Measurements from ENCODE around the gene PHLDB2.

Gene PHLDB2

GRCh38 chr3:112013784-112014143 is 154.7 kb downstream of the PHLDB2 start:
- H3K4me3 ChIP-seq (ENCODE audit: low read depth, low read length) = no peak overlapping the region
- DNase-seq (ENCODE audit: low read depth) = no peak
- TF ChIP-seq, protein P1, sequence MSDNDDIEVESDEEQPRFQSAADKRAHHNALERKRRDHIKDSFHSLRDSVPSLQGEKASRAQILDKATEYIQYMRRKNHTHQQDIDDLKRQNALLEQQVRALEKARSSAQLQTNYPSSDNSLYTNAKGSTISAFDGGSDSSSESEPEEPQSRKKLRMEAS (IDR thresholded peaks at IDR 0.05; ENCODE audit: low read depth, low read length) = no peak
- TF ChIP-seq MYC (IDR thresholded peaks at IDR 0.05; ENCODE audit: low read depth, low read length) (no peak), POLR2A (IDR thresholded peaks at IDR 0.05; ENCODE audit: extremely low read depth, insufficient read length) (no peak)
- TF ChIP-seq, protein P2, sequence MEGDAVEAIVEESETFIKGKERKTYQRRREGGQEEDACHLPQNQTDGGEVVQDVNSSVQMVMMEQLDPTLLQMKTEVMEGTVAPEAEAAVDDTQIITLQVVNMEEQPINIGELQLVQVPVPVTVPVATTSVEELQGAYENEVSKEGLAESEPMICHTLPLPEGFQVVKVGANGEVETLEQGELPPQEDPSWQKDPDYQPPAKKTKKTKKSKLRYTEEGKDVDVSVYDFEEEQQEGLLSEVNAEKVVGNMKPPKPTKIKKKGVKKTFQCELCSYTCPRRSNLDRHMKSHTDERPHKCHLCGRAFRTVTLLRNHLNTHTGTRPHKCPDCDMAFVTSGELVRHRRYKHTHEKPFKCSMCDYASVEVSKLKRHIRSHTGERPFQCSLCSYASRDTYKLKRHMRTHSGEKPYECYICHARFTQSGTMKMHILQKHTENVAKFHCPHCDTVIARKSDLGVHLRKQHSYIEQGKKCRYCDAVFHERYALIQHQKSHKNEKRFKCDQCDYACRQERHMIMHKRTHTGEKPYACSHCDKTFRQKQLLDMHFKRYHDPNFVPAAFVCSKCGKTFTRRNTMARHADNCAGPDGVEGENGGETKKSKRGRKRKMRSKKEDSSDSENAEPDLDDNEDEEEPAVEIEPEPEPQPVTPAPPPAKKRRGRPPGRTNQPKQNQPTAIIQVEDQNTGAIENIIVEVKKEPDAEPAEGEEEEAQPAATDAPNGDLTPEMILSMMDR (IDR thresholded peaks at IDR 0.05; ENCODE audit: low read depth, low read length) = no peak

GRCh38 chr3:112017091-112017490 is 158.0 kb downstream of the PHLDB2 start:
- H3K4me3 ChIP-seq (ENCODE audit: low read depth, low read length) = no peak overlapping the region
- peak; percentile 6 for DNase-seq (ENCODE audit: low read depth)
- TF ChIP-seq MYC (IDR thresholded peaks at IDR 0.05; ENCODE audit: low read depth, low read length) (no peak), POLR2A (IDR thresholded peaks at IDR 0.05; ENCODE audit: extremely low read depth, insufficient read length) (no peak)
- TF ChIP-seq, protein P2 (IDR thresholded peaks at IDR 0.05; ENCODE audit: low read depth, low read length) = no peak
- TF ChIP-seq, protein P1 (IDR thresholded peaks at IDR 0.05; ENCODE audit: low read depth, low read length) = no peak

GRCh38 chr3:112018712-112019111 is 159.6 kb downstream of the PHLDB2 start:
- H3K4me3 ChIP-seq (ENCODE audit: low read depth, low read length) = no peak overlapping the region
- TF ChIP-seq, protein P1 (IDR thresholded peaks at IDR 0.05; ENCODE audit: low read depth, low read length) = no peak
- TF ChIP-seq, protein P2 (IDR thresholded peaks at IDR 0.05; ENCODE audit: low read depth, low read length) = no peak
- no peak for TF ChIP-seq POLR2A (IDR thresholded peaks at IDR 0.05; ENCODE audit: extremely low read depth, insufficient read length)
- no peak for TF ChIP-seq MYC (IDR thresholded peaks at IDR 0.05; ENCODE audit: low read depth, low read length)
- no peak for DNase-seq (ENCODE audit: low read depth)

DNA sequence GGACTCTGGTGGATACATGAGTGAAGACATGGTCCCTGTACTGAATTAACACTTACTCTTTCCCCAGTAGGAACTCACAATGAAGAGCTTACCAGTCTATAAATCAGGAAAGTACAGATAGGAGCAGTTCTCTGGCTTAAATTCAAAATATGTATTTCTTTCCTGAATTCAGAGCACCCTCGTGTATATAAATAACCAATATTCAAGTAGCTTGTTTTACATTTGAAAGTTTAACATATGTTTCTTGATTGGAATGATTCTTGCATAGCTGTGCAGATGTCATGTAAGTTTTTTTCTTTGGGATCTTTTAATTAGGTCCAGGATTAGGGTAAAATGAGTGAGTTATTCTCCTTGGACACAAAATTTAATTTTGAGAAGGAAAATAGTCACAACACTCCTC is 160.7 kb downstream of the PHLDB2 start:
- DNase-seq (ENCODE audit: low read depth) = no peak
- H3K4me3 ChIP-seq (ENCODE audit: low read depth, low read length) = no peak overlapping the region
- TF ChIP-seq, protein P1 (IDR thresholded peaks at IDR 0.05; ENCODE audit: low read depth, low read length) = no peak
- TF ChIP-seq, protein P2 (IDR thresholded peaks at IDR 0.05; ENCODE audit: low read depth, low read length) = no peak
- TF ChIP-seq MYC (IDR thresholded peaks at IDR 0.05; ENCODE audit: low read depth, low read length) (no peak), POLR2A (IDR thresholded peaks at IDR 0.05; ENCODE audit: extremely low read depth, insufficient read length) (no peak)

- TF ChIP-seq MYC (IDR thresholded peaks at IDR 0.05; ENCODE audit: low read depth, low read length) = no peak
- DNase-seq (ENCODE audit: low read depth) = no peak
- H3K4me3 ChIP-seq (ENCODE audit: low read depth, low read length) = no peak overlapping the region
Observed at GRCh38 chr3:112020674-112021085, 161.6 kb downstream of the PHLDB2 start.

All from NB4 (cell line).